Tibial nerve (tissue), 4 donors: Measurements from ENCODE around the gene ZCCHC24. TPM values are rescaled to one million over a fixed set of nuclear protein-coding genes. Genes with fewer than 3 reads are reported as not detected.

ENCODE experiments used
- DNase-seq, 2 donors: peaks; one replicate each; pipeline ENCODE4 v3.0.0-alpha.2; 2019; ENCODE audit warnings: low spot score in 2 of 2
- H3K27ac ChIP-seq, 4 donors: fragments of 200-600 bp; sonication (generic) in 3 of 4; one replicate each; pipeline ENCODE4 v1.5.1; 2017 to 2019; ENCODE audit warnings: mild to moderate bottlenecking in 1 of 4
- H3K27me3 ChIP-seq, 2 donors: fragments of 200-600 bp; sonication (generic) in 1 of 2; one replicate each; pipeline versions ENCODE4 v1.5.1 to v1.6.0; 2017 to 2019
- H3K36me3 ChIP-seq, 3 donors: fragments of 200-600 bp; sonication (generic); one replicate each; pipeline ENCODE4 v1.5.1; 2018 to 2019
- H3K4me1 ChIP-seq, 4 donors: fragments of 200-600 bp; sonication (generic) in 3 of 4; one replicate each; pipeline ENCODE4 v1.5.1; 2017 to 2019
- H3K4me3 ChIP-seq, 4 donors: fragments of 200-600 bp; sonication (generic) in 3 of 4; one replicate each; pipeline ENCODE4 v1.5.1; 2017 to 2019; ENCODE audit warnings: mild to moderate bottlenecking in 1 of 4, moderate library complexity in 1 of 4
- H3K9me3 ChIP-seq, 4 donors: fragments of 200-600 bp; sonication (generic) in 3 of 4; one replicate each; pipeline ENCODE4 v1.5.1; 2017 to 2019
- EP300 ChIP-seq, 2 donors: sonication (generic); formaldehyde crosslinking; IDR thresholded peaks; one replicate each; pipeline ENCODE4 v1.6.1; 2017; ENCODE audit warnings: antibody characterized with exemption in 2 of 2, mild to moderate bottlenecking in 1 of 2
- POLR2A ChIP-seq, 2 donors: fragments of 450-650 bp; IDR thresholded peaks; one replicate each; pipeline ENCODE4 v1.6.1; 2017; ENCODE audit warnings: antibody characterized with exemption in 2 of 2, mild to moderate bottlenecking in 2 of 2, moderate library complexity in 2 of 2
- WGBS, 2 donors: methylation state at CpG; one replicate each; pipeline ENCODE4 v1.1.5; 2018; 5-methylcytosine and 5-hydroxymethylcytosine counted together
- total RNA-seq, 4 donors: library from RNA; depleted of rRNA; stranded (reverse); fragments of >200 nt; gene quantifications; one replicate each; pipeline ENCODE4 v1.1.0, GENCODE V29; 2016
- TF ChIP-seq, protein P1 (sequence below), 5 experiments: fragments of 200-600 bp in 3 of 5; fragments of 450-650 bp in 2 of 5; sonication (generic) in 3 of 5; IDR thresholded peaks; one replicate each; pipeline ENCODE4 v1.5.1; 2016 to 2019; ENCODE audit warnings: antibody characterized with exemption in 5 of 5, mild to moderate bottlenecking in 3 of 5, moderate library complexity in 2 of 5

The ZCCHC24 gene
- total RNA-seq, 4 donors from 2014 or later = 122 to 165 (median 138) TPM

GRCh38 chr10:79392020-79392398 lies 53.4 kb downstream of the ZCCHC24 start:
- TF ChIP-seq EP300 (IDR thresholded peaks at IDR 0.05) (no peak), POLR2A (IDR thresholded peaks at IDR 0.05) (no peak)
- TF ChIP-seq, protein P1, sequence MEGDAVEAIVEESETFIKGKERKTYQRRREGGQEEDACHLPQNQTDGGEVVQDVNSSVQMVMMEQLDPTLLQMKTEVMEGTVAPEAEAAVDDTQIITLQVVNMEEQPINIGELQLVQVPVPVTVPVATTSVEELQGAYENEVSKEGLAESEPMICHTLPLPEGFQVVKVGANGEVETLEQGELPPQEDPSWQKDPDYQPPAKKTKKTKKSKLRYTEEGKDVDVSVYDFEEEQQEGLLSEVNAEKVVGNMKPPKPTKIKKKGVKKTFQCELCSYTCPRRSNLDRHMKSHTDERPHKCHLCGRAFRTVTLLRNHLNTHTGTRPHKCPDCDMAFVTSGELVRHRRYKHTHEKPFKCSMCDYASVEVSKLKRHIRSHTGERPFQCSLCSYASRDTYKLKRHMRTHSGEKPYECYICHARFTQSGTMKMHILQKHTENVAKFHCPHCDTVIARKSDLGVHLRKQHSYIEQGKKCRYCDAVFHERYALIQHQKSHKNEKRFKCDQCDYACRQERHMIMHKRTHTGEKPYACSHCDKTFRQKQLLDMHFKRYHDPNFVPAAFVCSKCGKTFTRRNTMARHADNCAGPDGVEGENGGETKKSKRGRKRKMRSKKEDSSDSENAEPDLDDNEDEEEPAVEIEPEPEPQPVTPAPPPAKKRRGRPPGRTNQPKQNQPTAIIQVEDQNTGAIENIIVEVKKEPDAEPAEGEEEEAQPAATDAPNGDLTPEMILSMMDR (IDR thresholded peaks at IDR 0.05) = no peak
- no peak overlapping the region for H3K4me3 ChIP-seq
- peaks cover 0 to 65% (median 0%) of the 10 kb centered on the region in 3 donors for H3K36me3 ChIP-seq
- no peaks in the 10 kb centered on the region for H3K27me3 ChIP-seq
- H3K27ac ChIP-seq = peak overlapping the region in 2 of 4 donors; percentile 47 to 84
- 62 to 75% methylated on average over 12 to 14 of the region's 14 CpGs for WGBS, 2 donors
- peaks cover 0 to 71% (median 16%) of the 10 kb centered on the region in 4 donors for H3K4me1 ChIP-seq
- H3K9me3 ChIP-seq = no peaks in the 10 kb centered on the region
- DNase-seq = no peak

- TF ChIP-seq, protein P1 (IDR thresholded peaks at IDR 0.05) = no peak
- TF ChIP-seq POLR2A (IDR thresholded peaks at IDR 0.05) (no peak), EP300 (IDR thresholded peaks at IDR 0.05) (no peak)
- WGBS, 2 donors = 56% methylated on average over 12 of the region's 12 CpGs
- peaks cover 0 to 66% (median 14%) of the 10 kb centered on the region in 4 donors for H3K4me1 ChIP-seq
- peak overlapping the region in 3 of 4 donors; percentile 27 to 84 (median 47) for H3K27ac ChIP-seq
- no peaks in the 10 kb centered on the region for H3K9me3 ChIP-seq
- no peaks in the 10 kb centered on the region for H3K27me3 ChIP-seq
- H3K4me3 ChIP-seq = no peak overlapping the region
- H3K36me3 ChIP-seq = peaks cover 0 to 70% (median 0%) of the 10 kb centered on the region in 3 donors
- no peak for DNase-seq
Measured at GRCh38 chr10:79391231-79392019, 54.0 kb downstream of the ZCCHC24 start.

- H3K36me3 ChIP-seq = peaks cover 0 to 78% (median 0%) of the 10 kb centered on the region in 3 donors
- DNase-seq = no peak
- no peak overlapping the region for H3K4me3 ChIP-seq
- H3K9me3 ChIP-seq = no peaks in the 10 kb centered on the region
- H3K27ac ChIP-seq = peak overlapping the region in 3 of 4 donors; percentile 27 to 84 (median 47)
- no peaks in the 10 kb centered on the region for H3K27me3 ChIP-seq
- WGBS, 2 donors = 42 to 46% methylated on average over 16 of the region's 16 CpGs
- peaks cover 0 to 61% (median 13%) of the 10 kb centered on the region in 4 donors for H3K4me1 ChIP-seq
- TF ChIP-seq POLR2A (IDR thresholded peaks at IDR 0.05) (no peak), EP300 (IDR thresholded peaks at IDR 0.05) (no peak)
- TF ChIP-seq, protein P1 (IDR thresholded peaks at IDR 0.05) = peak in 3 of 5 experiments; percentile 14 to 38 (median 25)
Measured at GRCh38 chr10:79390551-79391229, 54.7 kb downstream of the ZCCHC24 start.

GRCh38 chr10:79390057-79390456 lies 55.4 kb downstream of the ZCCHC24 start:
- H3K4me1 ChIP-seq = peaks cover 0 to 59% (median 13%) of the 10 kb centered on the region in 4 donors
- 97 to 100% methylated on average over 2 of the region's 2 CpGs for WGBS, 2 donors
- H3K27ac ChIP-seq = peak overlapping the region in 1 of 4 donors; percentile 84

More at GRCh38 chr10:79390057-79390456, 55.4 kb downstream of the ZCCHC24 start:
- Histone ChIP-seq H3K36me3 (peaks cover 0 to 83% (median 0%) of the 10 kb centered on the region in 3 donors), H3K9me3 (no peaks in the 10 kb centered on the region), H3K4me3 (no peak overlapping the region), H3K27me3 (no peaks in the 10 kb centered on the region)
- TF ChIP-seq, protein P1 (IDR thresholded peaks at IDR 0.05) = no peak
- no peak for TF ChIP-seq EP300 (IDR thresholded peaks at IDR 0.05)
- no peak for TF ChIP-seq POLR2A (IDR thresholded peaks at IDR 0.05)
- DNase-seq = no peak
